Medulla oblongata (tissue), 1 donor: Measurements from ENCODE around the gene GNA15.

Source experiments
- DNase-seq: peaks from one replicate; pipeline ENCODE4 v3.0.0-alpha.2; 2015; ENCODE audit errors: extremely low spot score

Gene GNA15

GRCh38 chr19:3121396-3121795, 14.4 kb upstream of the GNA15 start:
- no peak for DNase-seq

GRCh38 chr19:3121821-3122511, 13.9 kb upstream of the GNA15 start:
- no peak for DNase-seq

GRCh38 chr19:3122512-3122870, 13.3 kb upstream of the GNA15 start:
- no peak for DNase-seq

- DNase-seq, result no peak
Observed at GRCh38 chr19:3123088-3123721, 12.6 kb upstream of the GNA15 start.

- no peak for DNase-seq
Observed at GRCh38 chr19:3123956-3124355, 11.9 kb upstream of the GNA15 start.

GRCh38 chr19:3124630-3125029, 11.2 kb upstream of the GNA15 start:
- no peak for DNase-seq

GRCh38 chr19:3125900-3126524, 9.8 kb upstream of the GNA15 start:
- DNase-seq, result no peak

- DNase-seq, result no peak
Observed at GRCh38 chr19:3129112-3129511, 6.7 kb upstream of the GNA15 start.

- no peak for DNase-seq
Observed at GRCh38 chr19:3131168-3131567, 4.7 kb upstream of the GNA15 start.

- peak; percentile 64 for DNase-seq
Observed at GRCh38 chr19:3132971-3133792, 2.7 kb upstream of the GNA15 start.

- no peak for DNase-seq
Observed at GRCh38 chr19:3133793-3134116, 2.1 kb upstream of the GNA15 start.

GRCh38 chr19:3136684-3137055, 837 bp downstream of the GNA15 start:
- no peak for DNase-seq

- DNase-seq, result no peak
Observed at GRCh38 chr19:3137119-3137518, 1.3 kb downstream of the GNA15 start.

- no peak for DNase-seq
Observed at GRCh38 chr19:3138268-3138667, 2.4 kb downstream of the GNA15 start.

- DNase-seq, result no peak
Observed at GRCh38 chr19:3140667-3141038, 4.8 kb downstream of the GNA15 start.

GRCh38 chr19:3142292-3142670, 6.4 kb downstream of the GNA15 start:
- DNase-seq, result no peak

GRCh38 chr19:3142781-3143337, 7.0 kb downstream of the GNA15 start:
- no peak for DNase-seq

GRCh38 chr19:3145909-3146676, 10.3 kb downstream of the GNA15 start:
- DNase-seq, result peak; percentile 46

- DNase-seq, result no peak
Observed at GRCh38 chr19:3146677-3147100, 10.9 kb downstream of the GNA15 start.

- DNase-seq, result no peak
Observed at GRCh38 chr19:3148503-3148902, 12.7 kb downstream of the GNA15 start.

GRCh38 chr19:3149089-3149488, 13.3 kb downstream of the GNA15 start:
- no peak for DNase-seq
